Measurements from ENCODE around the gene TRAPPC1.

The TRAPPC1 gene

DNA sequence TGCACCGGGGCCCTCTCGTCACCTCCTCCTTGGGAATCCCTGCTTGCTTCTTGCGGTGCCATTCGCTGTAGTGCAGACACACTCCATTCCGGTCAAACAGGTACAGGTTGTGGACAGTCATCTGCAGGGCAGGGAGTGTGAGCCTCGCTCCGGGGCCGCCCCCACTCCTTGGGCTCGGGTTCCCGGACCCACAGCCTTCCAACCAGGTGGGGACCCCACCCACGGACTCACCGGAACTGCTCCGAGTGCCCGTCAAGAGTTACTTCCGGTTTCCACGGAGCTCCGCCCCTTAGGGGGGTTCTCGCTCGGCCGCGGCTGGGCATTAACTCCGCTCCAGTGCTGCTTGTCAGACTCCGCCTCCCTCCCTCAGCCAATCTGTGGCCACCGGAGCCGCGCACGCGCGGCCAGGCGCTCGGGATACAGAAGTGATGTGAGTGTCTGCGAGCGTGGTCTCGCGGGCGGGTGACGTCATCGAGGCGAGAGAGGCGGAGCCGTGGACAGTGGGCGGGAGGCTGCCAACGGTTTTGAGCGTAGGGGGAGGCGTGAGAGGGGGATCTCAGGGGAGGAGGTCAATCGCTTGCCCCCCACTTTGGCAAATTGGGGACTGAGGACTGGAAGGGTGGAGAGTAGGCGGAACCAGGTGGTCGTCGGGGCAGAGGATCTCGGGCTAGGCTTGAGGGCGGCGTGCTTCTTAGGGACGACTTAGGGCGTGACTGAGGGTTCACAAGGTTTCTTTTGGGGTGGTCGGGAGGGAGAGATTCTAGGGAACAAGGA is at the start of gene TRAPPC1, which contains the start of gene CNTROB:
TSS of gene TRAPPC1 (minus strand) at position 238 of the 774 bp plus-strand sequence. CDS start at position 121, 117 bp downstream.
TSS of gene CNTROB (plus strand) at position 498 of the 774 bp plus-strand sequence. CDS start 874 bp downstream, outside the sequence.
- DNase-seq (ENCODE audit: low read depth): peak; percentile 99
- H3K4me3 ChIP-seq (ENCODE audit: low read depth, low read length): peak within 1 kb of the TSS; percentile 74
- no peak for TF ChIP-seq CTCF (IDR thresholded peaks at IDR 0.05; ENCODE audit: insufficient read depth, low read depth, low read length, missing control alignments)

- no peak overlapping the region for H3K4me3 ChIP-seq (ENCODE audit: low read depth, low read length)
- TF ChIP-seq CTCF (IDR thresholded peaks at IDR 0.05; ENCODE audit: insufficient read depth, low read depth, low read length, missing control alignments): no peak
- no peak for DNase-seq (ENCODE audit: low read depth)
Measured at GRCh38 chr17:7977805-7978204, 46.1 kb upstream of the TRAPPC1 start.

- no peak for DNase-seq (ENCODE audit: low read depth)
- TF ChIP-seq CTCF (IDR thresholded peaks at IDR 0.05; ENCODE audit: insufficient read depth, low read depth, low read length, missing control alignments): no peak
- no peak overlapping the region for H3K4me3 ChIP-seq (ENCODE audit: low read depth, low read length)
Measured at GRCh38 chr17:7977039-7977438, 45.3 kb upstream of the TRAPPC1 start.

- no peak for DNase-seq (ENCODE audit: low read depth)
- no peak for TF ChIP-seq CTCF (IDR thresholded peaks at IDR 0.05; ENCODE audit: insufficient read depth, low read depth, low read length, missing control alignments)
- no peak overlapping the region for H3K4me3 ChIP-seq (ENCODE audit: low read depth, low read length)
Measured at GRCh38 chr17:7974638-7975131, 42.9 kb upstream of the TRAPPC1 start.

DNA sequence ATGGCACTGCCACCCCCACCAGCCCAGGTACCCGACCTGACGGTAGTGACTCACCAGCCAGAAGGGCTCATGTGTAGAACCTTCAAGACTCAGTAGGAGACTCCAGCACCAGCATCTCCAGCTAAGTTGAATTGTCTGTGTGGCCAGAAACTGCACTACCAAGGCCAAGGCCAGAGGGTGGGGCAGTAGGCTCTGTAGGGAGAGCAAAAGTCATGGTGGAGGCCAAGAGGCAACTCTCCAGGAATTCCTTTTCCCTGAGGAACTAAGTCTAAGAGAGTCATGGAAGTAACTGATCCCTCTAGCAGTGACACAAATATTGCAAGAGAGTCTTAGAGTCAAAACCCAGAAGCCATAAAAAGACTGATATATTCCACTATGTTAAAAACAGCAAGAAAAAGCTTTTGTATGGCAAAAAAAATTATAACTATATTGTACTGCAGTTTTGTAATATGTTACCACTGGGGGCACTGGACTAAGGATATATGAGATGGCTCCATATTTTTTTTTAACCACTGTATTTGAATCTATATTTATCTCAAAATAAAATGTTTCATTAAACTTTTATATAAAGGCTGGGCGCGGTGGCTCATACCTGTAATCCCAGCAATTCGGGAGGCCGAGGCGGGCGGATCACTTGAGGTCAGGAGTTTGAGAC is 40.5 kb upstream of the TRAPPC1 start:
- no peak for DNase-seq (ENCODE audit: low read depth)
- H3K4me3 ChIP-seq (ENCODE audit: low read depth, low read length): no peak overlapping the region
- TF ChIP-seq CTCF (IDR thresholded peaks at IDR 0.05; ENCODE audit: insufficient read depth, low read depth, low read length, missing control alignments): no peak

DNA sequence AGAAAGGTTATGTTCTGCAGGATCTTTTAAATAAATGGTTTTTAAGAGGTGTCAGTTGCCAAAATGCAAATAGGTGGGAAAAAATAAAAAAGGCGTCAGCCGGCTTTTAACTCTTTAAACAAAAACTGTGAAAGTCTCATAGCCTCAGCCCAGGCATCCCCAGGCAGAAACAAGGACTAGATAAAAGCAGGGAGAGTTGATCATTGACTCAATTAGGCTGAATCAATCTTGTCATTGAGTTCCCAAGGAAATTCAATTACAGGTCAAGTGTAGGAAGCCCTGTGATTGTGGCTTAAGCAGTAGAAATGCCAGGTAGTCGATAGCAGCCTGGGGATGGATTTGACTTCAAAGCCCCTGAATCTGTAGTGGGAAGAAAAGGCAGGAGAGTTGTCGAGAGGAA is 39.9 kb upstream of the TRAPPC1 start:
- H3K4me3 ChIP-seq (ENCODE audit: low read depth, low read length): no peak overlapping the region
- no peak for DNase-seq (ENCODE audit: low read depth)
- TF ChIP-seq CTCF (IDR thresholded peaks at IDR 0.05; ENCODE audit: insufficient read depth, low read depth, low read length, missing control alignments): no peak

Data from GM12865 (cell line).